ENCODE results near the gene ABCD4.
A peak's percentile ranks its signal among the peaks of the same experiment; 100 is the strongest.
"Not testable (repeated sequence)": the region's sequence is repeated elsewhere in the genome, so short reads cannot be mapped to it uniquely, and the experiment has no call there.

The ABCD4 gene

DNA sequence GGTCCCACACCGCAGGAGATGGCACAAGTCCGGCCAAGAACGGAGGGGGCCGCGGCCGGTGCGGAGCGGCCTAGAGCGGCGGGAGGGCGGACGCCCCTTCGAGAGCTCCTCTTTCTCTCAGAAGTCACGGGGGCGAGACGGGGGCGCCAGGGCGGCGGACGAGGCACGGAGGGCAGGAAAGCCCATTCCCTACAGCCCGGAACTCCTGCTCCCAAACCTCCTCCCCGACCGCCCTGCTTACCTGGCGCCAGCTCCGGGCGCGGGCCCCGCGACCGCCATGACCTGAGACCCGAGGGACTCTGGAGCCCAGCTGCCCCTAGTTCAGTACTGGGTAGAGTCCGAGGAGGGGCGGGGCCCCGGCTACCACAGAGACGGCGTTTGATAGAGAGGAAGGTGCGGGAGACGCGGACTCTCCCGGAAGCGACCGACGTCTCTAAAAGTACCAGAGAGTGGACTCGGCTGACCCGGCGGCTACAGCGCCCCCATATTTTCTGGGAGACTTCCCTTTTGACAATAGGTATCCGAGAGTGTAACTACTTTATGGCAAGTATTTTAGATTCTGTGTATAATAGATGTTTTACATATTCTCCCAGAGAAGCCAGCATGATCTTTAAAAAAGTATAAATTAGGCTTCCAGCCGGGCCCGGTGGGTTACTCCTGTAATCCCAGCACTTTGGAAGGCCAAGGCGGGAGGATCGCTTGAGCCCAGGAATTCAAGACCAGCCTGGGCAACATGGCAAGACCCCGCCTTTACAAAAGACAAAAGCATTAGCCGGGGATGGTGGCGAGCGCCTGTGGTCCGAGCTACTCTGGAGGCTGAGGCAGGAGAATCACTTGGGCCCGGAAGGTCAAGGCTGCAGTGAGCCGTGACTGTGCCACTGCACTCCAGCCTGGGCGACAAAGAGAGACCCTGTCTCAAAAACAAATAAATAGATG, at the start of gene ABCD4:
ABCD4 (minus strand) TSS at position 301 of the 936 bp plus-strand sequence; CDS start at position 279, 22 bp downstream.
- peak; percentile 85 for FAIRE-seq

DNA sequence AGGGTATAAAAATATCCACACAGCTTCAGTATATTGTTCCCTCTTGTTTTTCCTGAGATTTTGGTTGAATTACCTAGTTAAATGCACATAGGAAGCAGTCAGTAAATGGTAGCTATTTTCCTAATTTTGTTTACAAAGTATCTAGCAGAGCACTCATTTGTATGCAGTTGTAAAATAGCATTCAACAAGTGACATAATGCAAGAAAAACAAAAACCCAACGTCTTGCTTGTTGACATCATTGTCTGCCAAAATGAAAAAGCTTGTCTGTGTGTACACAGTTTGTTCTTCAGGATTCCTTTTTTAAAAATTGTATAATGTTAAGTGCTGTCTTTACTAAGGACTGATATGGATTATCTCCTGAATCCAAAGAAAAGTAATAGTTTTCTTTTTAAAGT, 48.2 kb upstream of the ABCD4 start:
- FAIRE-seq, result no peak

DNA sequence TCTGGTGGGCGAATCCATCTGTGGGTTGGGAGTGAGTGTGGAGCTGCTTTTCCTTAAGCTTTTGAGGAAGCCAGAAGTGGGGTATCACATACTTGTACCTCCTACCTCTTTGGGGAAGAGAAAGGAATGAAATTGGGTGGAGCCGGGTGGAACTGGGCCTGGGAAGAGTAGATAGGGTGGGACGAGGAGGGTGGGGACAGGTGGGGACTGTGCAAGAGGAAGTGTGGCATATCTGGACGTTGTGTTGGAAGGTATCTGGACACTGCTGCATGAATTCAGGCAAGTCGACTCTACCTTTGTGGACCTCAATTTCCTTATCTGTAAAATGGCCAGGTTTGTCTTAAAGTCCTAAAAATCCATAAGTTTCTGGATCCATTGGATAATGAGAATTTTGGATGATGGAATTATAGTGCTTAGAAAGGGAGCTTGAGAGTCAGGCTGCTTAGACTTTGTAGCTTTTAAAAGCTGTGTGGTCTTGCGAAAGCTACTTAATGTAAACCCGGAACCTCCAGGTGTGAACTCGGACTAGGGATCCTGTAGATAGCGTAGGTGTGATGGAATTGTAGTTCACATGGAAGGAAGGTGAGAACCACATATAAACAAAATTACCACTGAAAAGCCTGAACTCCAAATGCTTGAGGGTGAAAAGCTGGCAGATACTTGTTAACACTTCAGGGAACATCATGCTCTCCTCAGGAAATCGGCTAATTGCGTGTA, 47.6 kb upstream of the ABCD4 start:
- no peak for FAIRE-seq

DNA sequence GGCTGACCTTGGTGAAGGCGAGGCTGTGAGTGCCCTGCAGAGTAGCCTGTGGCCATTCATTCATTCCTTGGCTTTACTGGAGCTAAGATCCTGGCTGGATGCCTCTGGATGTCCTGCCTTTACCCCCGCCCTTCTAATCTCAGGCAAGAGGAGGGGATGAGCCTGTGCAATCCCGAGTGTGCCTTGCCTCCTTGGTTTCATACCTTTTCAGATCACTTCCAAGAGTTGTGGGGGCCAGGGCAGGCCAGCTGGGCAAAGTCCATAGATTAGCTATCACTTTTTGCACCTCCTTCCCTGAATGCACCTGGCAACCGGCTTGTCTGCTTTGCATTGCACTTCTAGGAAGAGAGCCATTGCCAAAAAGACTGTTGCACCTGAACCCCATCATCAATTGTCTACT, 47.0 kb upstream of the ABCD4 start:
- FAIRE-seq, result no peak

DNA sequence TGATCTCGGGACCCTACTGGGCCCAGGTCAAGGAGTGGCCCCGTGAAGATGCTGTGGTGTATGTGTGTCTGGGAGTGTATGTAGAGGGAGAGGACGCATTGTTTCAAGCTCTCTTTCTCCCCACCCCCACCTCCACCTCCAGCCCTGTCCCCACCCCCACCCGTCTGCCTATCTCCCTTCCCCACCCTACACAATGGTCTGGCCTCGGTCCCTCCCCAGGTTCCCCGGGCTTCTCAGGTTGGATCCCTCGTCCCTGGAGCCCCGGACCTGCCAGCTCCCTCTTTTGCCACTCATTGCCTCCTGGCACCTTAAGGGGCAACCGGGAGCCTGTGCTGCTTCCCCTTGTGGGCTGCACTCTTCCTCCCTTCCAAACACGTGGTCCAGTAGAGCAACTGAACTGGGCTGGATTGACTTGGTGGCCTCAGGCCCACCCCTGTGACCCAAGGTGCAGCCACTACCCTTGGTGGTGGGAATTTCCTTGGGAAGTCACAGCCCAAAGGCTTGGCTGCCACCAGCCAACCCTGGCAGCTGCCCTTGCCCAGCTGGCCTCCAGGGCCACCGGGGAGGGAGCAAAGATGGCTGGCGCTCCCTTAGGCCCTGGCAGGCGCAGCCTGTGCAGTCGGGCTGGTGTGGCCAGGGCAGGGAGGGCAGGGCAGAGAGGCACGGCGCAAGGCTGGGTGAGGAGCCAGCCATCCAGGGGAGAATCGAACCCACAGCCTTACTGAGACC, 46.2 kb upstream of the ABCD4 start:
- no peak for FAIRE-seq

DNA sequence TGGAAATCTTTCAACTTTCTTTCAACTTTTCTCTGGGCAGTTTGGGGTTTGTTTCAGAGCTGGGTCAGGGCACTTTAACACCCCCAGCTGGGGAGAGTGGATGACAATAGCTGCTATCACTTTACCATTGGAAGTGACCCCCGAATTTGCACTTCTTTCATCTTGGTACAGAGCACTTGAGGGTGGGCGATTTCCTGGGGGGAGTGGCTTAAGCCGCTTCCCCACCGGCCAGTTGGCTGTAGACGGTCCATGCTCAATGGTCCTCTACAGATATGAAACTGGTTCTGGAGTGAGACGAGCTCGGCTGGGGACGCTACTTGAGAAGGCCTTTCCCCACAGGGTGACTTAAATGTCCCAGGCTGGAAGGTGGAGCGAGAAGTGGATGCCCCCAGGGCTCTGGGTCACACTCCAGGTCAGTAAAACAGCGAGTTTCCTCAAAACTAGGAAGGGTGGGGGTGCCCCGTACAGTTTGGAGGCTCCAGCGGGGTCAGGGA, 45.6 kb upstream of the ABCD4 start, which contains the start of gene VRTN:
VRTN (plus strand) TSS at position 231 of the 494 bp plus-strand sequence. CDS start 8,313 bp downstream, outside the sequence.
- no peak for FAIRE-seq

DNA sequence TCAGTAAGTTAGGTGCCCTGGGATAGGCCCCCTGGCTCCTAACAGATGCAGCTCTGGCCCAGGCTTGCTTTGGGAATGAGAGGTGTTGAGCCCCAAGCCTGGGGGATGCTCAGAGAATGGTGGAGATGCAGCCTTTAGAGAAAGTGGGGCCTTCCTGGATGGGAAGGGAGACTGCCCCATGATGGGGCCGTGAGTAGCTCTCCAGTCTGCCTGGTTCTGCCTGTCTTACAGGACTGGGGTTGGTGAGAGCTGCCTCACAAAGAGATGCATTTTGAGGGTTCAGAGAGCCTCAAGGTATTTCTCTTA, 45.0 kb upstream of the ABCD4 start:
- no peak for FAIRE-seq

DNA sequence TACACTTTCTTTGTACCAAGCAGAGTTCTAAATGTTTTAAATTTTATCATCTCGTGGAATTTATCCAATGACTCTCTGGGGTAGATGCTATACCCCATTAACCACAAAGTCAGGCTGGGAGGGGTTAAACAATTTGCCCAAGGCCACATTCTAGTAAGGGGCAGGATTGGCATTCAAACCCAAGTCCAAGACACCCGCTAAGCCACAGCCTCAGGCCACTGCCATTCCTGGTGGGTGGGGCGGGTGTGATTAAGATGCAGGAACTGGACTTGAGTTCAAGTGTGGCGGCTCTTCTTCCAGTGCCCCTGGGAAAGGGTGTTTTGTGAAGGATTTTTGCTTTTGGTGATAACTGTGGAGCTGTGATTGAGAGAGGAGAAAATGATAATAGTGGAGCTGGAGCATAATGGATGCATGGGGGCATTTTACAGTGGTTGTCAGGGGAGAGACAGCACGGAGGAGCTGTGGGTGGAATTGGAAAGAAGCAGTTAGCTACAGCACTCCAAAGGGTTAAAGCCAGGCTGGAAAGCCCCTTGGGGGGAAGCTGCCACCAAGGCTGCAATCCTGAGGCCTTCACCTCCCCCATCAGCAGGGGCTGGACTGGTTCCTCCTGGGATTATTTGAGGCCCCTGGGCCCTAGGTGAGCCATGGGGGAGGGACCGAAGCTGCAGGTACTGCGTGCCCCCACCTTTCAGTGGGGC, 44.5 kb upstream of the ABCD4 start:
- FAIRE-seq, result no peak

DNA sequence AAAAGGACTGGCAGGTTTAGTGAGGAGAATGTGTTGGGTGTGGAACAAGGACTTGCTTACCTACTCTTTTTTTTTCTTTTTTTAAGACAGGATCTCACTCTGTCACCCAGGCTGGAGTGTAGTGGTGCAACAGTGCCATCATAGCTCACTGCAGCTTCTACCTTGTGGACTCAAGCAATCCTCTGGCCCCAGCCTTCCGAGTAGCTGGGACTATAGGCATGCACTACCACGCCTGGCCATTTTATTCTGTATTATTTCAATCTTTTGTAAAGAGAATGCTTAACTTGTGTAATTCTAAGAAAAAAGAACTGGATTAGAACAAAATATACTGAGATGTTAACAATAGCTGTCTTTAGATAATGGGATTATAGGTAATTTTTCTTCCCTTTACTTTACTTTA, 43.6 kb upstream of the ABCD4 start:
- FAIRE-seq, result no peak

DNA sequence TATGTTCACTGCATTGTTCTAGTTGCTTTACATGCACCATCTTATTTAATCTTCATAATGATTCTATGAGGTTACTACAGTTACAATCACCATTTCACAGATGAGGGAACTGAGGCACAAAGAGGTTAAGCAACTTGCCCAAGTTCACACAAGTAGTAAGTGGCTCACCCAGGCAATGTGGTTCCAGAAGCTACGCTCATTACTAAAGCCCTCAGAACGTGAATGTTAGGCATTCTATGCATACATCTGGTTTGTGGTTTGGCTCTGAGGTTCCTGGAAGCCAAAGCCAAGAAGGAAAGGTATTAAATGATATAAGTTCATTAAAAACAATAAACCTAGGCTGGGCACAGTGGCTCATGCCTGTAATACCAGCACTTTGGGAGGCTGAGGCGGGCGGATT, 31.2 kb upstream of the ABCD4 start:
- no peak for FAIRE-seq

DNA sequence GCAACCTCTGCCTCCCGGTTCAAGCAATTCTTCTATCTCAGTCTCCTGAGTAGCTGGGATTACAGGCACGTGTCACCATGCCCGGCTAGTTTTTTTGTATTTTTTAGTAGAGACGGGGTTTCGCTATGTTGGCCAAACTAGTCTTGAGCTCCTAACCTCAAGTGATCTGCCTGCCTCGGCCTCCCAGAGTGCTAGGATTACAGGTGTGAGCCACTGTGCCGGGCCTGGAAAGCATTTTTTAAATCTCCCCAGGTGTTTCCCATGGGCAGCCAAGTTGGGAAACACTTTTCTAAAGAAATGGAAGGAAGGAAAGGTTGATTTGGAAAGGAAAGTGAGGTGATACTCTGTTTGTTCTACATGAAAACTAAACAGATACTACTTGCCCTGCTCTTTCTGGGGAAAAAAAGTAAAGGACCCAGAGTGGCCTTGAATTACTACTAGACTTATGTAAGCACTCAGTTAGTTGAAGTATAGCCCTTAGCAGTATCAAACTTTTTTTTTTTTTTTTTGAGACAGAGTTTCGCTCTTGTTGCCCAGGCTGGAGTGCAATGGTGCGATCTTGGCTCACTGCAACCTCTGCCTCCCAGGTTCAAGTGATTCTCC, 27.3 kb upstream of the ABCD4 start:
- not testable (repeated sequence) for FAIRE-seq

DNA sequence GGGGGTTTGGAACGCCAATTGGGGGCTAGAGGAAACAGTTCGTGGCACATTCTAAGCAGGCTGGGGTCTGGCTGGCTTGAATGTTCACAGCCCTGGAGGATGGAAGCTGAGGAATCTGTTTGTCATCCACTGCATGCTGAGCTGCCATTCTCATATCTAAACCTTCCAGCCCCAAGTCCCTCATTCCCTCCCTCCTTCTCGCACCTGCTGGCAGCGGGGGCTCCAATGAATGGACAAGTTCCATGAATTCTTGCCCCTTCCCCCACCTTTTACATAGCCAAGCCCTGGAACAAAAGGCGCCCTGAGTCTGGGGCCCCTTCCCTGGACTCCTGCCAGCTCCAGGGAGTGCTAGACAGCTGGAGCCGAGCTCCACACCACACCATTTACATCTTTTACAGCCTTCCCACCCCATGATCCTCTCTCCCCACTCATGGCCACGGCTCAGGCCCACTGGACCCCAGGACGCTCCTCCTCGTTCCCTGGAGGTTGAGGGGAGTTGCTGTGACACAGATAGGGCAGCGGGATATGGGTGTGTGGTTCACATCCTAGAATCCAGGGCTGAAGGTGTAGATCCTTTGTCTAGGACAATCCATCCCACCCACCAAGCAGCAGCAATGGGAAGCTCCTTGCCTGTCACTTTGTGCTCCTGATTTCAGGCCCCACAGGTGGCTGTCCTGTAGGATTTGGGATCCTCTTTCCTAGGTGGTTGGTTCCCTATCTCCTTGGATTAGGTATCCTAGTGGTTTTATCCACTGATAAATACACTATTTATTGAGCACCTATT, 23.8 kb upstream of the ABCD4 start:
- FAIRE-seq, result no peak

DNA sequence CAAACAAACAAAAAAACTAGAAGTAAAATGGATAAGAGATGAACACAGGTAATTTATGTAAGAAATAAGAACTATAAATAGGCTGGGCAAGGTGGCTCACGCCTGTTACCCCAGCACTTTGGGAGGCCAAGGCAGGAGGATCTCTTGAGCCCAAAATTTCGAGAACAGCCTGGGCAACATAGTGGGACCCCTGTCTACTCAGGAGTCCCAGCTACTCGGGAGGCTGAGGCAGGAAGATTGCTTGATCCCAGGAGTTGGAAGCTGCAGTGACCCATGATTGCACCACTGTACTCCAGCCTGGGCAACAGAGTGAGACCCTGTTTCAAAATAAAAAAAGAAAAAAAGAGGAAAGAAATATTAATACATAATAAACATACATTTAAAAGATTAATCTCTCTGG, 22.7 kb upstream of the ABCD4 start:
- FAIRE-seq, result no peak

DNA sequence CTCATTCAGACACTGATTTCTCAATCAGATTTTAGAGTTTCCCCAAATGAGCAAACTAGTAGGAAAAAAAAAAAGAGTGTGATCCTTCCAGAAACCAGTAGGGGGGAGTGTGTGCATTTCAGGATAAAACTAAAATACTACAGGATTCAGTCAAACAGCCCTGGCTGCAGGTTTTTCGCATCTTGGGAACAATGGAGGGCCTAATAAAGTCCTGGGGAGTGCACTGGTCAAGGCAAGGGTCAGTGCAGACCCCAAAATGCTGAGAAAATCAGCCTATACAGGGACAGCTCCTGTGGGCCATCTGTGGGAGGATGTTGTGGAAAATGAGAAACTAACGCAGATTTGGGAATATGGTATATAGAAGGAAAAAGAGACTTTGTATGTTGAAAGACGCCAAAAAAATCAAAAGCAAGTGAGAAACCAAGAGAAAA, 22.2 kb upstream of the ABCD4 start:
- FAIRE-seq, result peak; percentile 43

DNA sequence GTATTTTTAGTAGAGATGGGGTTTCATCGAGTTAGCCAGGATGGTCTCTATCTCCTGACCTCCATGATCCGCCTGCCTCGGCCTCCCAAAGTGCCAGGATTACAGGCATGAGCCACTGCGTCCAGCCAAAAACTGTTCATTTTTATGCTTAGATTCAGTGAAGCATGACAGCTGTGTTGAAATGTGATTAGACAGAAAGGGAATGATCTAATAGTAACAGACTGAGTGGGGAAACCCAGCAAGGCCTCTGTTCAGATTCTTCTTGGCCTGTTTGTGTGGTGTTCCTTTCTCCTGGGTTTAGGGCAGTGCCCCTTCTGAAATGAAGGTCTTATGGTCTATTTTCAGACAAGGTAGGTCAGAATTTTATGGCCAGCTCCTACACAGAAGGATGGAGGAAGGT, 11.8 kb upstream of the ABCD4 start:
- FAIRE-seq, result no peak

DNA sequence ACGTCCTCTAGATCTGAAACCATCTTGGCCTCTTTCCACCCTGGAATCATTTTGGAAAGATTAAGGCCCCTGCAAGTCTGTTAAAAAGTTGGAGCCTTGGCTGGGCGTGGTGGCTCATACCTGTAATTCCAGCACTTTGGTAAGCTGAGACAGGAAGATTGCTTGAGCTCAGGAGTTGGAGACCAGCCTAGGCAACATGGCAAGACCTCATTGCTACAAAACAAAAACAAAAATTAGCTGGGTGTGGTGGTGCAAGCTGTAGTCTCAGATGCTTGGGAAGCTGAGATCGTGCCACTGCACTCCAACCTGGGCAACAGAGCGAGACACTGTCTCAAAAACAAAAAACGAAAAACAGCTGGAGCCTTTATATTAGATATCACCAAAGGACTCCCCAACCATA, 10.9 kb upstream of the ABCD4 start:
- no peak for FAIRE-seq

DNA sequence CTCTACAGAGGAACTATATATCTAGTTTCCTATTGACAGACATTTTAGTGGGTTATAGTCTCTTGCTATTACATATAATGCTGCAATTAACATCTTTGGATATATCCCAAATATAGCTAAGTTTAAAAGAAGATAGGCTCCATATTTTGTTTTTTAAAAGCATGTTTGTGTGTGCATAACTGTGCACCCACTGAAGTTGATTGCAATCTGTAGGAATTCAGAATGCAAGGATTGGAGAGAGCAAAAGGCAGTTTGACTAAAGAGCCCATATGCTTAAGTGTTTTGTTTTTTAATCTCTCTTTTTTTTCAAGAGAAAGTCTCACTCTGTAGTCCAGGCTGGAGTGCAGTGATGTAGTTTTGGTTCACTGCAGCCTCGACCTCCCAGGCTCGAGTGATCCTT, 9.4 kb upstream of the ABCD4 start:
- no peak for FAIRE-seq

DNA sequence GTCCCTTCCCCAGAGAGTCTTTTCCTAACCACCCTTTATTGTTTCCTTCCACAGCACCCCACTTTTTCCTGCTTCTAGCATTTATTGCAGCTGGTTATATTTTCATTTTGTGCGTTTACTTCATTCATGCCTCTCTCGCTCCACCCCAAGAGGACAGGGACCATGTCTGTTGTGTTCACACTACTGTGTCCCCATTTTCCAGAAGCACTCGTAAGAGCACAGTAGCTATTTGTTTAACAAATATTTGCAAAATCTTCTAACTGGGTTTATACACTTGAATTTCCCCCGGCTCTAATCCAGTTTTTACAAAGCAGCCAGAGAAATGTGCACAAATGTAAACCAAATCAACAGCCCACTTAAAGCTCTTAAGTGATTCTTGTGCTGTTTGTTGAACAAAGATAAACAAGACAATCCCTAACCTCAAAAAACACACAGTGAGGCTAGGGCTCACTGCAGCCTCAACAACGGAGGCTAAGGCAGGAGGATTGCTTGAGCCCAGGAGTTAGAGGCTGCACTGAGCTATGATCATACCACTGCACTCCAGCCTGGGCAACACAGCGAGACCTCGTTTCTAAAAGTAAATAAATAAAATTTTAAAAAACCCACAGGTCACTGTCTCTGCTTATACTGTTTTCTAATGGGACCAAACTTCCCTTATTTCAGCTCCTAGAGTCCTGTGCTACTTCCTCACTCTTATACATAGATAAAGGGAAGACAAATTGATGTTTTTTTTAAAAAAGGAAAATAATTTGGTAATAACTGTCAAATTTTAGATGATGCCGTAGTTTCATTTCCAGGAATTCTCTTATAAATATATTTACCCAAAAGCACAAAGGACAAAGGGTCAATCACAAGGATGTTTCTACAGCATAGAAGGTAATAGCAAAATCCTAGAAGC, 6.6 kb upstream of the ABCD4 start:
- FAIRE-seq, result no peak

DNA sequence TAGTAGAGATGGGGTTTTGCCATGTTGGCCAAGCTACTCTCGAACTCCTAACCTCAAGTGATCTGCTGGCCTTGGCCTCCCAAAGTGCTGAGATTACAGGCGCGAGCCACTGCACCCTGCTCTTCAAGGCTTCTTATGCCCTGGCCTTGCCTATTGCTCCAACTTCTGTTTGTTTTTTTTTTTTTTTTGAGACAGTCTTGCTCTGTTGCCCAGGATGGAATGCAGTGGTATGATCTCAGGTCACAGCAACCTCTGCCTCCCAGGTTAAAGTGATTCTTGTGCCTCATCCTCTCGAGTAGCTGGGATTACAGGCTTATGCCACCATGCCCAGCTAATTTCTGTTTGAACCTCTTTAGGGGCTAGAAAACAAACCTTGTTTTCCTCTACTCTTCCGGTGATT, 6.0 kb upstream of the ABCD4 start:
- FAIRE-seq, result no peak

DNA sequence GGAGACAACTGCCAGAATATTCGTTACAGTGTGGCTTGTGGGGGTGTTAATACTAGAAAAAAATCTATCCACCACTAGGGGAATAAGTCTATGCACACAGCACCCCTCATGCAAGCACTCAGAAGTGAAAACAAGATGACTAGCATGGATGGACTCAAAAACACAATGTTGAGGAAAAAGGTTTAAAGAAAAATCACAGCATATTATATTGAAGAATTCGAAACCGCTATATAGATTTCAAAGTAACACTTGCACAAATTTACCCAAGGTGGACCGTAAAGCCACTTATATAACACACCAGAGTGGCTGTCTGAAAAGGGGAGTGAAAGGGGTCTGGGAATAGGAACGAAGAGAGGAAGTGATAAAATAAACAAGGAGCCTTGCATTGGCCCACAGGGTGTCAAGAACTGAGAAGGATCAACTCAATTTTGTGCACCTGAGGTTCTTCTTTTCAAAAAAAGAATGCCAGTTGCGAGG, 544 bp downstream of the ABCD4 start:
- no peak for FAIRE-seq
